Measurements from ENCODE around the gene KIAA0825.

GRCh38 chr5:94254214-94254613 is 364.2 kb downstream of the KIAA0825 start:
- TF ChIP-seq CTCF (IDR thresholded peaks at IDR 0.05) (no peak), POLR2AphosphoS5 (IDR thresholded peaks at IDR 0.05; ENCODE audit: low read depth, low read length) (no peak)

Data from Panc1 (cell line).